HUES48 (cell line): ENCODE data around the gene TTLL12.

ENCODE experiments used
- H3K27ac ChIP-seq: one replicate; pipeline ENCODE4 v1.7.0; 2013; ENCODE audit warnings: low read depth, low read length, inconsistent platforms
- H3K27me3 ChIP-seq: 2 replicates; pipeline ENCODE4 v1.6.1; 2013; ENCODE audit warnings: mild to moderate bottlenecking, low read length; ENCODE audit not compliant: control insufficient read depth, insufficient read depth
- H3K36me3 ChIP-seq: 2 replicates; pipeline ENCODE4 v1.6.1; 2013; ENCODE audit warnings: low read length; ENCODE audit not compliant: control insufficient read depth, insufficient read depth
- H3K4me1 ChIP-seq: 2 replicates; pipeline ENCODE4 v1.6.1; 2013; ENCODE audit warnings: mild to moderate bottlenecking, low read length; ENCODE audit not compliant: control insufficient read depth, insufficient read depth
- H3K4me3 ChIP-seq: 2 replicates; pipeline ENCODE4 v1.5.1; 2013; ENCODE audit warnings: mild to moderate bottlenecking, low read depth, low read length
- H3K9ac ChIP-seq: 2 replicates; pipeline ENCODE4 v1.6.1; 2013; ENCODE audit warnings: mild to moderate bottlenecking, low read depth, low read length, moderate library complexity
- H3K9me3 ChIP-seq: 2 replicates; pipeline ENCODE4 v1.6.1; 2013; ENCODE audit warnings: low read length; ENCODE audit not compliant: control insufficient read depth, insufficient read depth

Gene TTLL12

DNA sequence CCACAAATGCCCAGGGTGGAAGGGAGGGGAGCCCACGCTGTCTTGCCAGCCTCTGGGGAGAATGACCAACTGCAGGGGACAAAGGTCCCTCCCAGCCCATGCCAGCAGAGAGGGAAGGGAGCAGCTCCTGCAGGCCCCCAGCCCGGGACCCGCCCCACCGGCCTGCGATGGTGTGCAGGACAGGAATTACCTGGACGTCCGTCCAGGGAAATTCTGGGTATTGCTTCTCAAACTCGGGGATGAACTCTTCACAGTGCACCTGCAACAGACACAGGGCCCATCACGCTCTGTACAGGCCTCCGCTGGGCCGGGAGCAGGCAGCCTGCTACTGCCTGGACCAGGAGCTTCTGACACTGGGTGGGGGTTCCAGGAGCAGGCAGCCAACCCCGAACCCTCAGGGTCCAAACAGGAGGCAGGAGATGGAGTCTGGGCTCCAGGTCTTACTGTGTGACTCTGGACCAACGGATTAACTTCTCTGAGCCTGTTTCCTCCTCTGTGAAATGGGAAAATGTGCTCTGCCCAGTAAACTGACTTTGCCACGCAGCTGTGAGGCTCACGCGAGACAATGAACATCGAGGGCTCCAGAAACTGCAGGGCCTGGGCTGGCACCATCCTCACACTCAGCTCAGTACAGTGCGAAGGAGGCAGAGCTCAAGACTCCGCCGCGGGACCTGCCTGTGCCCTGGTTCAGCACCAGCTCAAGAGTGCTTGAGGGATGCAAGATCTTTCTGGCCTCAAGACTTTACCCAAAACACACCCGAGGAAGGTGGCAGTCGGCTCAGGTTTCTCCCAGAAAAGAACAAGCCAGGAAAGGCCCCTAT lies 17.4 kb downstream of the TTLL12 start:
- no peak overlapping the region for H3K9ac ChIP-seq
- H3K4me1 ChIP-seq: no peaks in the 10 kb centered on the region
- H3K27ac ChIP-seq: no peak overlapping the region
- no peaks in the 10 kb centered on the region for H3K27me3 ChIP-seq
- peaks cover 75% of the 10 kb centered on the region for H3K36me3 ChIP-seq
- no peaks in the 10 kb centered on the region for H3K9me3 ChIP-seq
- H3K4me3 ChIP-seq: no peak overlapping the region

DNA sequence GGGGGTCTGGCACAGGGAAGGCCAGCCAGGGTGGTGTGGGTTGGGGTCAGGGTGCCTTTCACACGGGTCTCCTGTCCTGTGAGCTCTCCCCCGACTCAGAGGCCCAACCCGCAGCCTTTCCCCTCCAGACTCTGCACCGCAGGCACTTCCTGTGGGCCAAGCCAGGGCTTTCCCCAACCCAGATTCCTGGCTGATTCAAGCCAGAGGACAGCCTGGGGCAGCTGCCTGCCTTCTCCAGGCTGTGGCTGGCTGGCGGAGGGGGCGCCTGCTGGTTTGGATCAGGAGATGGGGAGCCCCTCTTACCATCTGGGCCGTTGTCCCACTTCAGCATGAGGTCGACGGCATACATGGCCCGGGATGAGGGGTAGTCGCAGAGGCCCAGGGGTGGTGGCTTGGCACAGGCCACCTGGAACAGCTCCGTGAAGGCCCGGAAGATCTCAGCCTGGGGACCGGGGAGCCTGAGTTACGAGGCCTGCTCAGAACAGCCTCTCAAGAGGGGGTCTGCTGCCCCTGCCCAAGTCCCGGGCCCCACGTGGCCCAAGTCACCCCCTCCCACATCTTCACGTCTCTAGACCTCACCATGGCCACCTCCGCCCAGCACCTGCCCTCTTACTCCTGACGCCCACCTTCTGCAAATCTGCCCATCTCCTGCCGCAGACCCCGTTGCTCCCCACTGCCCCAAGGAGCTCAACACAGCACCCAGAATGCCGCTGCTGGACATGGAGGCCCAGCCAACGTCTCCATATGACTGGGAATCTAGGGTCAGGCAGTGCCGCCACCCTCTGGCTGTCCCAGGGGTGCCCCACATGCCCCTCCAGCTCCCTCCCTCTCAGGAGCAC lies 18.2 kb downstream of the TTLL12 start:
- Histone ChIP-seq H3K36me3 (peaks cover 67% of the 10 kb centered on the region), H3K9ac (no peak overlapping the region), H3K4me1 (no peaks in the 10 kb centered on the region), H3K27me3 (no peaks in the 10 kb centered on the region), H3K27ac (no peak overlapping the region), H3K9me3 (no peaks in the 10 kb centered on the region), H3K4me3 (no peak overlapping the region)

DNA sequence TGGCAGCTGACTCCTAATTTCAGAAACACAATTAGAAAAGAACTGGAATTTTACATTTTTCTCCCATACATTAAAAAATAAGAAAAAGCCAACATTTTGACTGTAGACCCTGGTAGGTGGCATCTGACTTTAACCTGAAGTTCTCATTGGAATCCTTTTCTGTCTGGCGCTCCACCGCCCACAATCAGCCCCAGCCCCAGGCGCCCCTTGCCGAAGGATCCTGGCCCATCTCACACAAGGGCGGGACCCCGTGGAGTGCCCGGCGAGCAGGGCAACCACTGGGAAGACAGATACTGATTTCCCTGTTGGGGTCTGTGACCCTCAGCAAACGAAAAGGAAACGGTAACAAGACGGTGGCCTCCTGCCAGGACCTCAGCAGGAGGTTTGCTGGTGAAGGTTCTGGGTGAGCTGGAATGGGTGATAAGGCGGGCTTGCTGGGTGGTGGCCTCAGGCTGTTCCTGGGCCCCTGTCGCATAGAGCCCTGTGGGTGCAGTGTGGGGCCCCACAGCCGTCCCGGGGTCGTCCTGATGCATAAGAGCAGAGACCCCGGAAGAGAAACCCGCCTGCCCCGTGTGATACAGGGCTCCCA lies 19.8 kb downstream of the TTLL12 start:
- Histone ChIP-seq H3K4me1 (no peaks in the 10 kb centered on the region), H3K9me3 (no peaks in the 10 kb centered on the region), H3K36me3 (peaks cover 53% of the 10 kb centered on the region), H3K9ac (no peak overlapping the region), H3K27ac (no peak overlapping the region), H3K27me3 (no peaks in the 10 kb centered on the region), H3K4me3 (no peak overlapping the region)

GRCh38 chr22:43166132-43166930 lies 20.6 kb downstream of the TTLL12 start:
- no peaks in the 10 kb centered on the region for H3K27me3 ChIP-seq
- H3K9ac ChIP-seq: no peak overlapping the region
- no peak overlapping the region for H3K27ac ChIP-seq
- H3K4me1 ChIP-seq: no peaks in the 10 kb centered on the region
- H3K36me3 ChIP-seq: peaks cover 45% of the 10 kb centered on the region
- no peak overlapping the region for H3K4me3 ChIP-seq
- no peaks in the 10 kb centered on the region for H3K9me3 ChIP-seq

GRCh38 chr22:43164636-43165035 lies 22.3 kb downstream of the TTLL12 start:
- H3K27me3 ChIP-seq: no peaks in the 10 kb centered on the region
- no peak overlapping the region for H3K4me3 ChIP-seq
- peaks cover 29% of the 10 kb centered on the region for H3K36me3 ChIP-seq
- no peak overlapping the region for H3K9ac ChIP-seq
- H3K4me1 ChIP-seq: no peaks in the 10 kb centered on the region; the same call in 1 of the 2 replicates
- H3K27ac ChIP-seq: no peak overlapping the region
- H3K9me3 ChIP-seq: no peaks in the 10 kb centered on the region

DNA sequence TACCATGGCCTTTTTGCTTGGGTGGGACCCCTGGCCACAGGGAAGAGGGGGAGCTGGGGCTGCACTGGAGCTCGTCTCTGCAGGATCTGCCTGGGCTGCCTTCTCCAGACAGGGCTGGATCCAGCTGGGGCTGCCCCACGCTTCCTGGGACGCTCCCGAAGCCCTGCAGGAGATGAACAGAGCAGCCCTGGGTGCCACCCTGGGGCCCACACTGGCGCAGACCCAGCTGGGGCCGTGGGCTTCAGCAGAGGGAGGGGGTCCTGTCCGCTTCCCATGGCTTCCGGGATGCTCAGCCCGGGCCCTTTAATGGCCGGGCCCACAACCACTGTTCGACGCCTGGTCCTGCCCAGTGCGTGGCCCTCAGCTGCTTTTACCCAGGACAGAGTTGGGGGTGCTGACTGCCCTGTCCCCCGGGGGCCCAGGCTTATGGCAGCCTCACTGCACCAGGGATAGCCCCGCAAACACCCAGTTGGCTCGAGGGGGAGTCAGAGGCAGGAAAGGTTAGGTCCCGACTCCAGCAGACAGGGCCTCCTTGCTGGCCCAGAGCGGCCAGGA lies 23.6 kb downstream of the TTLL12 start:
- Histone ChIP-seq H3K27me3 (no peaks in the 10 kb centered on the region), H3K4me1 (no peaks in the 10 kb centered on the region; the same call in 1 of the 2 replicates), H3K4me3 (no peak overlapping the region), H3K36me3 (peaks cover 16% of the 10 kb centered on the region), H3K9me3 (no peaks in the 10 kb centered on the region), H3K27ac (no peak overlapping the region), H3K9ac (no peak overlapping the region)

DNA sequence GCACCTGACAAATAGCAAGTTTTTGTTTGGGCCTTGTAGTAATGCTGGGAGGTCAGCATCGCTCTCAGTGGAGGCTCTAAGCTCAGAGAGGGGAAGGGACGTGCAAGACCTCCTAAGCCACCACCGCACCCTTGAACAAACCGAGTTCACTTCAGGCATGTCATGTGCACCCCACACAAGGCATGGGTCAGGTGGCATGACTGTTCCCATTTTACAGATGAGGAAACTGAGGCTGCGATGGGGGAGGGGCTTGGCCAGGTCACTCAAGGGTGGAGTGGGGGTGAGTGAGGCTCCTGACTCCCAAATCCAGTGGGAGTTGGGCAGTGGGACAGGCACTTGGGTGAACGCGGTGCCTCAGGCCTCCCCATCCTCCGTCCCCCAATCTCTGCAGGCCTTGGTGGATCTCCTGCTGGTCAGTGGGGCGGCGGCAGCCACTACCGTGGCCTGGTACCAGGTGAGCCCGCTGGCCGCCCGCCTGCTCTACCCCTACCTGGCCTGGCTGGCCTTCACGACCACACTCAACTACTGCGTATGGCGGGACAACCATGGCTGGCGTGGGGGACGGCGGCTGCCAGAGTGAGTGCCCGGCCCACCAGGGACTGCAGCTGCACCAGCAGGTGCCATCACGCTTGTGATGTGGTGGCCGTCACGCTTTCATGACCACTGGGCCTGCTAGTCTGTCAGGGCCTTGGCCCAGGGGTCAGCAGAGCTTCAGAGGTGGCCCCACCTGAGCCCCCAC lies 24.4 kb downstream of the TTLL12 start:
- H3K4me3 ChIP-seq: no peak overlapping the region
- H3K9ac ChIP-seq: no peak overlapping the region
- no peak overlapping the region for H3K27ac ChIP-seq
- H3K27me3 ChIP-seq: no peaks in the 10 kb centered on the region
- no peaks in the 10 kb centered on the region; the same call in 1 of the 2 replicates for H3K4me1 ChIP-seq
- H3K36me3 ChIP-seq: peaks cover 9% of the 10 kb centered on the region
- no peaks in the 10 kb centered on the region for H3K9me3 ChIP-seq

DNA sequence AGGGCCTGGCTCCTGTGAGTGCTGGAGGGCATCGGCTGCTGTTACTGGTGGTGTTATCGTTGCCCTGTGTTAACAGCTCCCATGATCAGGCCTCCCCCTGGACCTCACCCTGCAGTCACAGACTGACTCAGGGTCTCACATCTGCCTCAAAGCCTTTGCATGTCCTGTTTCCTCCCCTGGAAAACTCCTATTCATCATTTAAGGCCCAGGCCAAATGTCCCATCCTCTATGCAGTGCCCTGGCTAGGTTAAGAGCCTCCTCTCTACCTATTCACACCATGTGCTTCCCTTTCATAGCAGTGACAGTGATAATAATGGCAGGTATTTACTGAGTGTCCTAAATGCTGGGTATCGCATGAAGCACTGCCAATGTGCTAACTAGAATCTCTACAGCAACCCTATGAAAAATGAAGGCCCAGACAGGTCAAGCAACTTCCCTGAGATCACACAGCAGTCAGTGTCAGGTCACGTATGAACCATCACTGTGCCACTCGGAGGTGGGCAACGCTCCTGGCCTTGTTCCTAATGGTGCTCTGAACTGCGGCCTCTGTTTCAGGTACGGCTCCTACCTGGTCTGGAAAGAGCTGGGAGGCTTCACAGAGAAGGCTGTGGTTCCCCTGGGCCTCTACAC lies 26.3 kb downstream of the TTLL12 start:
- Histone ChIP-seq H3K27ac (no peak overlapping the region), H3K27me3 (no peaks in the 10 kb centered on the region), H3K4me1 (no peaks in the 10 kb centered on the region; the same call in 1 of the 2 replicates), H3K4me3 (no peak overlapping the region), H3K9me3 (no peaks in the 10 kb centered on the region), H3K9ac (no peak overlapping the region), H3K36me3 (no peaks in the 10 kb centered on the region)

GRCh38 chr22:43159484-43160178 lies 27.3 kb downstream of the TTLL12 start:
- Histone ChIP-seq H3K27me3 (no peaks in the 10 kb centered on the region), H3K9ac (no peak overlapping the region), H3K4me3 (no peak overlapping the region), H3K4me1 (no peaks in the 10 kb centered on the region; the same call in 1 of the 2 replicates), H3K27ac (no peak overlapping the region), H3K9me3 (no peaks in the 10 kb centered on the region), H3K36me3 (no peaks in the 10 kb centered on the region)
